T47D (cell line): ENCODE results near the gene SLC6A11.

ENCODE experiments used
- DNase-seq, 2 experiments: peaks; one replicate each; pipeline versions ENCODE4 v3.0.0 to v3.0.0-alpha.2; 2011 to 2012; ENCODE audit warnings: low read depth in 1 of 2, low spot score in 1 of 2
- JUND ChIP-seq: IDR thresholded peaks from 2 replicates; pipeline ENCODE4 v1.6.1; 2012; ENCODE audit warnings: low read depth
- in situ Hi-C: cut with HindIII; loops from 2 replicates; pipeline ENCODE4 v1.10.0; 2016; ENCODE audit warnings: low sequenced_read_pairs, low pct_unique_long_range_greater_than_20kb

SLC6A11 gene

GRCh38 chr3:10919636-10920035, 103.6 kb downstream of the SLC6A11 start:
- in situ Hi-C loops: no loop called here
- DNase-seq: no peak
- no peak for TF ChIP-seq JUND

GRCh38 chr3:10925436-10926255, 109.6 kb downstream of the SLC6A11 start:
- TF ChIP-seq JUND: no peak
- in situ Hi-C loops: no loop called here
- no peak for DNase-seq

- TF ChIP-seq JUND: no peak
- no peak for DNase-seq
- in situ Hi-C loops: no loop called here
Observed at GRCh38 chr3:10926256-10926810, 110.3 kb downstream of the SLC6A11 start.

GRCh38 chr3:10926811-10927521, 110.9 kb downstream of the SLC6A11 start:
- no peak for DNase-seq
- in situ Hi-C loops: no loop called here

GRCh38 chr3:10927551-10927950, 111.5 kb downstream of the SLC6A11 start:
- DNase-seq: no peak
- in situ Hi-C loops: no loop called here
- TF ChIP-seq JUND: no peak

More at GRCh38 chr3:10926811-10927521, 110.9 kb downstream of the SLC6A11 start:
- no peak for TF ChIP-seq JUND

- no peak for TF ChIP-seq JUND
- in situ Hi-C loops: no loop called here
- no peak for DNase-seq
Observed at GRCh38 chr3:10928407-10928960, 112.5 kb downstream of the SLC6A11 start.

GRCh38 chr3:10928961-10929471, 113.0 kb downstream of the SLC6A11 start:
- DNase-seq: no peak
- in situ Hi-C loops: no loop called here
- no peak for TF ChIP-seq JUND

- in situ Hi-C loops: no loop called here
- DNase-seq: no peak
- no peak for TF ChIP-seq JUND
Observed at GRCh38 chr3:10929978-10930665, 114.1 kb downstream of the SLC6A11 start.

- in situ Hi-C loops: no loop called here
- no peak for TF ChIP-seq JUND
- DNase-seq: no peak
Observed at GRCh38 chr3:10930666-10931040, 114.6 kb downstream of the SLC6A11 start.

GRCh38 chr3:10932596-10932995, 116.6 kb downstream of the SLC6A11 start:
- DNase-seq: no peak
- in situ Hi-C loops: no loop called here
- no peak for TF ChIP-seq JUND

- TF ChIP-seq JUND: no peak
- DNase-seq: no peak
- in situ Hi-C loops: no loop called here
Observed at GRCh38 chr3:10933021-10933420, 117.0 kb downstream of the SLC6A11 start.

GRCh38 chr3:10933470-10933804, 117.4 kb downstream of the SLC6A11 start:
- DNase-seq: no peak
- no peak for TF ChIP-seq JUND
- in situ Hi-C loops: no loop called here
